Measurements from ENCODE around the gene FGF1. TPM values are rescaled to one million over a fixed set of nuclear protein-coding genes. Genes with fewer than 3 reads are reported as not detected.

The FGF1 gene
- polyA plus RNA-seq, 1 of the 3 experiments (the other 2 are of a cell fraction): 5.3 TPM

- no peaks in the 10 kb centered on the region for H4K20me1 ChIP-seq (ENCODE audit: insufficient read depth)
- no peaks in the 10 kb centered on the region for H3K79me2 ChIP-seq (ENCODE audit: insufficient read depth)
- H3F3A ChIP-seq (replicated peaks; ENCODE audit: insufficient read depth): no peaks in the 10 kb centered on the region
- ChIA-PET CTCF (interaction anchor here (1.6 to 7.0 kb wide), 4 partner anchors 12 to 32 kb away, joined by 6 to 85 read pairs (median 44); no protein-coding TSS in a partner anchor), POLR2A (interaction anchor here (1.0 kb wide), 1 partner anchor 26 kb away, joined by 3 read pairs; no protein-coding TSS in a partner anchor)
- H3K27me3 ChIP-seq (ENCODE audit: insufficient read depth): no peaks in the 10 kb centered on the region
- H2AFZ ChIP-seq (ENCODE audit: low read depth): no peak overlapping the region
- H3K4me3 ChIP-seq (ENCODE audit: low read depth in 2 of 2, low read length in 1 of 2): no peak overlapping the region
- H3K9me2 ChIP-seq: no peaks in the 10 kb centered on the region
- H3K36me3 ChIP-seq (replicated peaks in 1 of 2; ENCODE audit: control insufficient read depth in 1 of 2, insufficient read depth in 2 of 2, low read length in 1 of 2): no peaks in the 10 kb centered on the region
- WGBS (ENCODE audit: low lambda C conversion rate): 84% methylated on average over 4 of the region's 4 CpGs
- H3K9me3 ChIP-seq: no peaks in the 10 kb centered on the region
- no peak for DNase-seq
- H3K4me1 ChIP-seq (ENCODE audit: control insufficient read depth in 1 of 2, insufficient read depth in 2 of 2, low read depth in 1 of 2, low read length in 1 of 2): peaks cover 15 to 55% of the 10 kb centered on the region in 2 experiments; a peak in 3 of 4 replicates
- H3K27ac ChIP-seq (ENCODE audit: low read depth in 2 of 2, low read length in 1 of 2): peak overlapping the region in 1 of 2 experiments; percentile 95; a peak in 2 of 4 replicates
- TF ChIP-seq USF2 (IDR thresholded peaks at IDR 0.05; ENCODE audit: borderline replicate concordance, low read depth, low read length): no peak
- TF ChIP-seq MAX (IDR thresholded peaks at IDR 0.05; ENCODE audit: low read depth): no peak
- TF ChIP-seq MEF2A (IDR thresholded peaks at IDR 0.05; ENCODE audit: borderline replicate concordance, low read depth): no peak
- TF ChIP-seq ELF1 (IDR thresholded peaks at IDR 0.05): no peak
- TF ChIP-seq NRF1 (IDR thresholded peaks at IDR 0.05; ENCODE audit: low read depth, low read length): no peak
- TF ChIP-seq TAF1 (IDR thresholded peaks at IDR 0.05; ENCODE audit: borderline replicate concordance, low read depth, low read length): no peak
- no peak for TF ChIP-seq POLR2AphosphoS5 (IDR thresholded peaks at IDR 0.05; ENCODE audit: low read depth, low read length)
- TF ChIP-seq RAD21 (IDR thresholded peaks at IDR 0.05; ENCODE audit: low read length): no peak
- TF ChIP-seq RFX5 (IDR thresholded peaks at IDR 0.05; ENCODE audit: low read length): no peak
- no peak for TF ChIP-seq RXRA (IDR thresholded peaks at IDR 0.05; ENCODE audit: borderline replicate concordance, low read depth)
- H3K4me2 ChIP-seq: no peak overlapping the region
- no peak overlapping the region for H3K9ac ChIP-seq
Measured at GRCh38 chr5:142686968-142687367, 1.1 kb upstream of the FGF1 start.

- Histone ChIP-seq H3K27ac (ENCODE audit: low read depth in 2 of 2, low read length in 1 of 2) (peak overlapping the region in 1 of 2 experiments; percentile 95; a peak in 2 of 4 replicates), H4K20me1 (ENCODE audit: insufficient read depth) (no peaks in the 10 kb centered on the region), H3K36me3 (replicated peaks in 1 of 2; ENCODE audit: control insufficient read depth in 1 of 2, insufficient read depth in 2 of 2, low read length in 1 of 2) (no peaks in the 10 kb centered on the region), H3K79me2 (ENCODE audit: insufficient read depth) (no peaks in the 10 kb centered on the region), H3K9ac (no peak overlapping the region), H3K9me2 (no peaks in the 10 kb centered on the region), H3K9me3 (no peaks in the 10 kb centered on the region), H3K4me1 (ENCODE audit: control insufficient read depth in 1 of 2, insufficient read depth in 2 of 2, low read depth in 1 of 2, low read length in 1 of 2) (peaks cover 15 to 55% of the 10 kb centered on the region in 2 experiments; a peak in 3 of 4 replicates), H2AFZ (ENCODE audit: low read depth) (no peak overlapping the region), H3K4me3 (ENCODE audit: low read depth in 2 of 2, low read length in 1 of 2) (no peak overlapping the region), H3F3A (replicated peaks; ENCODE audit: insufficient read depth) (no peaks in the 10 kb centered on the region), H3K27me3 (ENCODE audit: insufficient read depth) (no peaks in the 10 kb centered on the region), H3K4me2 (no peak overlapping the region)
- WGBS (ENCODE audit: low lambda C conversion rate): 63% methylated on average over 10 of the region's 11 CpGs
- POLR2A ChIA-PET: interaction anchor here (0.9 to 1.2 kb wide), 3 partner anchors 10 to 361 kb away, joined by 3 to 6 read pairs (median 5); partner anchors contain the start of gene SPRY4
- peak; percentile 50 for DNase-seq
- CTCF ChIA-PET: interaction anchor here (0.7 to 7.0 kb wide), 9 partner anchors 12 to 136 kb away, joined by 3 to 85 read pairs (median 4); no protein-coding TSS in a partner anchor
- no peak for TF ChIP-seq POLR2AphosphoS5 (IDR thresholded peaks at IDR 0.05; ENCODE audit: low read depth, low read length)
- TF ChIP-seq USF1 (IDR thresholded peaks at IDR 0.05; ENCODE audit: borderline replicate concordance, low read depth): no peak
- TF ChIP-seq USF2 (IDR thresholded peaks at IDR 0.05; ENCODE audit: borderline replicate concordance, low read depth, low read length): no peak
- TF ChIP-seq MAX (IDR thresholded peaks at IDR 0.05; ENCODE audit: low read depth): no peak
- TF ChIP-seq GABPA (IDR thresholded peaks at IDR 0.05; ENCODE audit: low read depth): no peak
- no peak for TF ChIP-seq CTCF (IDR thresholded peaks at IDR 0.05)
- TF ChIP-seq SIN3A (IDR thresholded peaks at IDR 0.05; ENCODE audit: borderline replicate concordance, low read depth, low read length): no peak
- no peak for TF ChIP-seq JUND (IDR thresholded peaks at IDR 0.05)
- no peak for TF ChIP-seq FOSL2 (IDR thresholded peaks at IDR 0.05; ENCODE audit: borderline replicate concordance, low read depth)
- TF ChIP-seq SMC3 (IDR thresholded peaks at IDR 0.05; ENCODE audit: low read depth, low read length): no peak
- TF ChIP-seq PBX3 (IDR thresholded peaks at IDR 0.05): no peak
- no peak for TF ChIP-seq MXI1 (IDR thresholded peaks at IDR 0.05; ENCODE audit: low read depth, low read length)
Measured at GRCh38 chr5:142686210-142686734, 382 bp upstream of the FGF1 start.
